A673 (cell line): ENCODE results near the gene DKK3. TPM values are rescaled to one million over a fixed set of nuclear protein-coding genes. Genes with fewer than 3 reads are reported as not detected.

Experiments
- BruUV-seq: library from RNA; stranded (reverse); fragments of 400-500 nt; replicated peaks from 2 replicates; lab custom pipeline; 2021; lab: Mats Ljungman, UMichigan
- CTCF ChIA-PET: fragments of 300-600 bp; sonication (Branson Sonifier 250); formaldehyde crosslinking; loops from one replicate; lab custom pipeline; 2022; ENCODE audit warnings: antibody characterized with exemption; lab: Charles Lee
- POLR2A ChIA-PET: fragments of 300-600 bp; sonication (Branson Sonifier 250); formaldehyde crosslinking; loops from one replicate; lab custom pipeline; 2022; ENCODE audit warnings: antibody characterized with exemption; ENCODE audit not compliant: low non-redundant PET; lab: Charles Lee
- DNase-seq: peaks from one replicate; pipeline ENCODE4 v3.0.0-alpha.2; 2015; ENCODE audit warnings: low spot score
- H3K27ac ChIP-seq: fragments of 200-600 bp; sonication (generic); 2 replicates; pipeline ENCODE4 v1.5.1; 2016; ENCODE audit warnings: mixed run types, low read depth, mild to moderate bottlenecking, mixed read lengths, antibody characterized with exemption, low read length; ENCODE audit not compliant: poor library complexity, severe bottlenecking
- H3K27me3 ChIP-seq: fragments of 200-600 bp; sonication (generic); replicated peaks from 2 replicates; pipeline ENCODE4 v1.6.1; 2017; ENCODE audit warnings: mixed run types, low read depth, mild to moderate bottlenecking, mixed read lengths, antibody characterized with exemption, low read length; ENCODE audit not compliant: insufficient read depth, poor library complexity
- H3K36me3 ChIP-seq: fragments of 200-600 bp; sonication (generic); 2 replicates; pipeline ENCODE4 v1.6.1; 2016; ENCODE audit warnings: mixed run types, mild to moderate bottlenecking, mixed read lengths, antibody characterized with exemption, low read length; ENCODE audit not compliant: insufficient read depth, poor library complexity, severe bottlenecking
- H3K4me1 ChIP-seq: fragments of 200-600 bp; sonication (generic); 2 replicates; pipeline ENCODE4 v1.6.1; 2017; ENCODE audit warnings: mixed run types, mild to moderate bottlenecking, mixed read lengths, antibody characterized with exemption, low read length; ENCODE audit not compliant: insufficient read depth, poor library complexity, severe bottlenecking
- H3K4me3 ChIP-seq: fragments of 200-600 bp; sonication (generic); 2 replicates; pipeline ENCODE4 v1.5.1; 2016; ENCODE audit warnings: low read depth, mixed run types, mild to moderate bottlenecking, mixed read lengths, low read length; ENCODE audit not compliant: poor library complexity, severe bottlenecking
- H3K9me3 ChIP-seq: fragments of 200-600 bp; sonication (generic); 2 replicates; pipeline ENCODE4 v1.6.1; 2016; ENCODE audit warnings: mixed run types, low read depth, mild to moderate bottlenecking, mixed read lengths, antibody characterized with exemption, low read length; ENCODE audit not compliant: poor library complexity, severe bottlenecking
- EZH2 ChIP-seq: fragments of 200-600 bp; sonication (generic); IDR thresholded peaks from 2 replicates; pipeline ENCODE4 v1.6.1; 2017; ENCODE audit warnings: borderline replicate concordance, low read depth, mild to moderate bottlenecking, mixed read lengths, antibody characterized with exemption, low read length; ENCODE audit not compliant: poor library complexity, severe bottlenecking
- intact Hi-C: fragments of 100-400 bp; cut with micrococcal nuclease; formaldehyde crosslinking; loops from one replicate; pipeline ENCODE4 v1.10.0; 2022; ENCODE audit not compliant: unreplicated experiment
- total RNA-seq: library from RNA; stranded (reverse); gene quantifications from 2 replicates; pipeline ENCODE4 v1.2.3, GENCODE V29; 2021
- TF ChIP-seq, protein P1 (sequence below): fragments of 300-800, 200-600 bp; sonication (generic); conservative IDR thresholded peaks from 2 replicates; pipeline ENCODE4 v1.5.1; 2017; ENCODE audit warnings: low read depth, mild to moderate bottlenecking, antibody characterized with exemption, low read length, moderate library complexity, mixed read lengths

DKK3 gene
- total RNA-seq, 1 experiment from 2014 or later, result 0.77 TPM

DNA sequence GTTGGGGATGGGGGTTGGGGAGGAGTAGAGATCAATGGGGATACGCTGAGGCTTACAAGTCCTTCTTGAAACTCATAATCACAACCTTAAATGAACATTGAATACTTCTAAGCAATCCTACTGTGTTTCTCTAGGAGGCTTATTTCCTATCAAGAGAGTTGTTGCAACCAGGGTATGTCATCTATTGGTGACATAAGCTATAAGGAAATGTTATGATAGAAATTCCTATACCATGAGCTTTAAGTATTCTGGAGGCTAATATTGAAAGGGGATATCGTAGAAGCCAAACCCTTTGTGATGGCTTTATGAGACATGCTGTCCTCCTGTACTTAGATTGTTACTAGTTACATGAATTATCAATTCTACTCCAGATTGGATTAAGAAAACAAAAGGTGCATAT lies 72.9 kb downstream of the DKK3 start:
- no peaks in the 10 kb centered on the region for H3K9me3 ChIP-seq
- H3K36me3 ChIP-seq, result peaks cover 46% of the 10 kb centered on the region
- H3K27me3 ChIP-seq, result no peaks in the 10 kb centered on the region
- BruUV-seq, result no TSS peak
- H3K27ac ChIP-seq, result no peak overlapping the region
- no peak overlapping the region for H3K4me3 ChIP-seq
- intact Hi-C loops, result loop anchor here (10.0 kb wide), 1 partner anchor 349 kb away; no protein-coding TSS in a partner anchor
- no peak for DNase-seq
- no peaks in the 10 kb centered on the region for H3K4me1 ChIP-seq
- POLR2A ChIA-PET, result no interaction called here
- TF ChIP-seq, protein P1, sequence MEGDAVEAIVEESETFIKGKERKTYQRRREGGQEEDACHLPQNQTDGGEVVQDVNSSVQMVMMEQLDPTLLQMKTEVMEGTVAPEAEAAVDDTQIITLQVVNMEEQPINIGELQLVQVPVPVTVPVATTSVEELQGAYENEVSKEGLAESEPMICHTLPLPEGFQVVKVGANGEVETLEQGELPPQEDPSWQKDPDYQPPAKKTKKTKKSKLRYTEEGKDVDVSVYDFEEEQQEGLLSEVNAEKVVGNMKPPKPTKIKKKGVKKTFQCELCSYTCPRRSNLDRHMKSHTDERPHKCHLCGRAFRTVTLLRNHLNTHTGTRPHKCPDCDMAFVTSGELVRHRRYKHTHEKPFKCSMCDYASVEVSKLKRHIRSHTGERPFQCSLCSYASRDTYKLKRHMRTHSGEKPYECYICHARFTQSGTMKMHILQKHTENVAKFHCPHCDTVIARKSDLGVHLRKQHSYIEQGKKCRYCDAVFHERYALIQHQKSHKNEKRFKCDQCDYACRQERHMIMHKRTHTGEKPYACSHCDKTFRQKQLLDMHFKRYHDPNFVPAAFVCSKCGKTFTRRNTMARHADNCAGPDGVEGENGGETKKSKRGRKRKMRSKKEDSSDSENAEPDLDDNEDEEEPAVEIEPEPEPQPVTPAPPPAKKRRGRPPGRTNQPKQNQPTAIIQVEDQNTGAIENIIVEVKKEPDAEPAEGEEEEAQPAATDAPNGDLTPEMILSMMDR, result no peak
- TF ChIP-seq EZH2, result no peak
- CTCF ChIA-PET, result no interaction called here

DNA sequence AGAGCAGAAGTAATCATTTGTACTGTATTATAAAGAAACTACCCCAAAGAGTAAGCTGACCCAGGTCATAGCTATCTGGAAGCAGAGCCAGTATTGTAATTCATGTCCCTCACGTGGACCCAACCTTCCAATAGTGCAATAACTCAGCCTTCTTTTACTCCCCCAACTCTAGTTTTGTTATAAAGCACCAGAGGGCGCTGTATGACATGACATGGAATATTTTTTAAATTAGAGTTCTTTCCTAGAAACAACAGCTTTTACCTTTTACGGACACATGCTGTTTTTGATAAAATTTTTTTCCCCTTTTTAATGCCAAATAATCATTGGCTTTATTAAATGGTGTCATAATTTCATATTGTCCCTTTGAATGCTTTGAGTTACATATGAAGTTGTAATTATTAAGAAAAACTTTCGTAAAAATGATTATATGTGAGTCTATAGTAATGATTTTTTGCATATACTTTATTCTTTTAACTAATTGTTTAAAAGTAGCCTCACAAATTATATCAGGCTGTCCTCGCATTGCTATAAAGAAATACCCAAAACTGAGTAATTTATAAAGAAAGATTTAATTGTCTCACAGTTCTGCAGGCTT lies 76.9 kb downstream of the DKK3 start:
- intact Hi-C loops, result loop anchor here (1.0 to 10.0 kb wide), 2 partner anchors 113 to 353 kb away; no protein-coding TSS in a partner anchor
- peaks cover 35% of the 10 kb centered on the region for H3K36me3 ChIP-seq
- TF ChIP-seq, protein P1, result peak; percentile 71
- TF ChIP-seq EZH2, result no peak
- DNase-seq, result peak; percentile 68
- H3K27me3 ChIP-seq, result no peaks in the 10 kb centered on the region
- H3K4me3 ChIP-seq, result no peak overlapping the region
- no TSS peak for BruUV-seq
- POLR2A ChIA-PET, result no interaction called here
- no peak overlapping the region for H3K27ac ChIP-seq
- no peaks in the 10 kb centered on the region for H3K4me1 ChIP-seq
- CTCF ChIA-PET, result interaction anchor here (0.6 to 1.2 kb wide), 2 partner anchors 111 to 113 kb away, joined by 4 to 15 read pairs; no protein-coding TSS in a partner anchor
- H3K9me3 ChIP-seq, result no peaks in the 10 kb centered on the region

DNA sequence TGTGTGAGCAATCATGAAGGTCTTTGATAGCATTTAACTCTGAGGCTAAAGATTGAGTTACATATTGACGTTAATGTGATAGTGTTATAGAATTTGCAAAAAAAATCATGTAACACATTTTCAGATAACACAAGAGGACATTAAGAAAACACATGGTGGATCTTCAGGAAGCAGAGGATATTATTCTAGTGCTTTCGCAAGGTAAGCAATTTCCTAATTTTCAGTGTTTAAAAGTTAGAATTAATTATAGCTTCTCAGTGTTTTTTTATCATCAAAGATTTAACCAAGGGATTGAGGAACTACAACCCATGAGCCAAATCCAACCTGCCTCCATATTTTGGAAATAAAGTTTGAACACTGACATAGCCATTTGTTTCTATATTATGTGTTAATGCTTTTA lies 78.5 kb downstream of the DKK3 start:
- no TSS peak for BruUV-seq
- CTCF ChIA-PET, result no interaction called here
- H3K27ac ChIP-seq, result no peak overlapping the region

More for the DNA sequence above, 78.5 kb downstream of the DKK3 start:
- intact Hi-C loops, result loop anchor here (10.0 kb wide), 1 partner anchor 355 kb away; no protein-coding TSS in a partner anchor
- no peak for DNase-seq
- TF ChIP-seq EZH2, result no peak
- TF ChIP-seq, protein P1, result no peak
- no peaks in the 10 kb centered on the region for H3K27me3 ChIP-seq
- H3K4me1 ChIP-seq, result no peaks in the 10 kb centered on the region
- H3K9me3 ChIP-seq, result no peaks in the 10 kb centered on the region
- H3K4me3 ChIP-seq, result no peak overlapping the region
- peaks cover 30% of the 10 kb centered on the region for H3K36me3 ChIP-seq
- POLR2A ChIA-PET, result no interaction called here
